Naive thymus-derived CD4-positive, alpha-beta T cell (primary cell): Measurements from ENCODE around the gene CCDC102A. TPM values are rescaled to one million over a fixed set of nuclear protein-coding genes. Genes with fewer than 3 reads are reported as not detected.
"Not testable (repeated sequence)": the region's sequence is repeated elsewhere in the genome, so short reads cannot be mapped to it uniquely, and the experiment has no call there.

Experiments
- ATAC-seq: fragments of 150-1000 bp; cut with Tn5 transposase; 2 replicates; pipeline ENCODE4 v1.10.0; 2021; ENCODE audit warnings: mild to moderate bottlenecking, moderate library complexity
- CTCF ChIA-PET: fragments of 350-600 bp; sonication (Branson Sonifier 250); formaldehyde crosslinking; loops from one replicate; lab custom pipeline; 2021; ENCODE audit warnings: antibody characterized with exemption; lab: Charles Lee
- POLR2A ChIA-PET: fragments of 350-600 bp; sonication (Branson Sonifier 250); formaldehyde crosslinking; loops from one replicate; lab custom pipeline; 2021; ENCODE audit warnings: antibody characterized with exemption, inconsistent platforms; lab: Charles Lee
- DNase-seq, 9 donors: peaks; one replicate each; pipeline versions ENCODE4 v3.0.0 to v3.0.0-alpha.2; 2020 to 2022; ENCODE audit warnings: mixed read lengths in 1 of 9
- H3K27ac ChIP-seq: one replicate; pipeline ENCODE4 v1.7.0; 2013; ENCODE audit warnings: mild to moderate bottlenecking, low read depth, low read length, moderate library complexity
- H3K27me3 ChIP-seq, 2 donors: one replicate each; pipeline ENCODE4 v1.7.0; 2013; ENCODE audit warnings: low read length in 2 of 2, mild to moderate bottlenecking in 2 of 2, moderate library complexity in 2 of 2; ENCODE audit not compliant: control insufficient read depth in 2 of 2, insufficient read depth in 2 of 2
- H3K36me3 ChIP-seq, 3 experiments: 1 replicate in 2 of 3; 2 replicates in 1 of 3; pipeline ENCODE4 v1.7.0; 2013; ENCODE audit warnings: low read length in 3 of 3, mild to moderate bottlenecking in 3 of 3, moderate library complexity in 1 of 3; ENCODE audit not compliant: insufficient read depth in 3 of 3, control insufficient read depth in 2 of 3
- H3K4me1 ChIP-seq, 2 donors: one replicate each; pipeline ENCODE4 v1.7.0; 2013; ENCODE audit warnings: low read length in 2 of 2, mild to moderate bottlenecking in 2 of 2, moderate library complexity in 1 of 2; ENCODE audit not compliant: control insufficient read depth in 2 of 2, insufficient read depth in 2 of 2
- H3K4me3 ChIP-seq: 2 replicates; pipeline ENCODE4 v1.7.0; 2013; ENCODE audit warnings: mild to moderate bottlenecking, low read length
- H3K9me3 ChIP-seq, 3 experiments: 1 replicate in 2 of 3; 2 replicates in 1 of 3; pipeline ENCODE4 v1.7.0; 2013; ENCODE audit warnings: low read length in 3 of 3; ENCODE audit not compliant: control insufficient read depth in 2 of 3
- H3K27ac Mint-ChIP-seq, 9 donors: one replicate each; pipeline ENCODE4 v1.8.0; 2020 to 2022; ENCODE audit warnings: mixed read lengths in 9 of 9, mild to moderate bottlenecking in 8 of 9, moderate library complexity in 5 of 9, inconsistent platforms in 2 of 9
- H3K27me3 Mint-ChIP-seq, 5 donors: one replicate each; pipeline ENCODE4 v1.8.0; 2021 to 2022; ENCODE audit warnings: mixed read lengths in 5 of 5, mild to moderate bottlenecking in 1 of 5
- H3K36me3 Mint-ChIP-seq, 5 donors: one replicate each; pipeline ENCODE4 v1.8.0; 2020 to 2022; ENCODE audit warnings: mixed read lengths in 5 of 5, mild to moderate bottlenecking in 3 of 5, inconsistent platforms in 1 of 5
- H3K4me1 Mint-ChIP-seq, 7 donors: one replicate each; pipeline ENCODE4 v1.8.0; 2020 to 2022; ENCODE audit warnings: mixed read lengths in 7 of 7, mild to moderate bottlenecking in 3 of 7, inconsistent platforms in 1 of 7
- H3K4me3 Mint-ChIP-seq, 10 donors: one replicate each; pipeline ENCODE4 v1.8.0; 2020 to 2022; ENCODE audit warnings: mild to moderate bottlenecking in 10 of 10, mixed read lengths in 10 of 10, moderate library complexity in 6 of 10, inconsistent platforms in 2 of 10
- H3K9me3 Mint-ChIP-seq, 11 donors: one replicate each; pipeline ENCODE4 v1.8.0; 2020 to 2022; ENCODE audit warnings: mixed read lengths in 11 of 11, mild to moderate bottlenecking in 4 of 11, inconsistent platforms in 1 of 11, moderate library complexity in 1 of 11
- intact Hi-C, 2 donors: fragments of 100-400 bp; cut with micrococcal nuclease; formaldehyde crosslinking; loops; one replicate each; pipeline ENCODE4 v1.15.1; 2023
- polyA plus RNA-seq, 2 donors: library from polyadenylated mRNA; unstranded; fragments of 300-500 nt; fragmentation: Illumina TruSeq; gene quantifications; one replicate each; pipeline ENCODE4 v1.2.3, GENCODE V29; 2021
- total RNA-seq, 6 experiments: library from RNA in 5 of 6; stranded (reverse) in 5 of 6; gene quantifications; 1 replicate in 5 of 6; 2 replicates in 1 of 6; pipeline ENCODE4 v1.2.3 and lab custom pipeline; 2021 to 2026

CCDC102A gene
- total and polyA plus RNA-seq, 7 experiments from 2014 or later, result 3.0 to 12.7 (median 7.1) TPM

DNA sequence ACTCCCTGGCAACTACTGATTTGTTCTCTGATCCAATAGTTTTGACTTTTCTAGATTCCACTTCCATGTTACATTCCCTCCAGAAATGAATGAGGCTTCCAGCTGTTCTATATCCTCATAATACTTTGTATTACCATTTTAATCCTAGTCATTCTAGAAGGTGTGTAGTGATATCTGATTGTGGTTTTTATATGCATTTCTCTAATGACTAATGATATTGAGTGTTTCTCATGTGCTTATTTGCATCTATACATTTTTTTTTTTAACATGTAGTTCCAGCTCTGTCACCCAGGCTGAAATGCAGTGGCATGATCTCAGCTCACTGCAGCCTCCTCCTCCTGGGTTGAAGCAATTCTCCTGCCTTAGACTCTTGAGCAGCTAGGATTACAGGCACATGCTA, 13.4 kb upstream of the CCDC102A start:
- CTCF ChIA-PET, result interaction anchor here (0.7 kb wide), 2 partner anchors 51 to 642 kb away, joined by 3 read pairs; no protein-coding TSS in a partner anchor
- no peak overlapping the region for H3K27ac ChIP-seq

GRCh38 chr16:57548408-57548807, 12.0 kb upstream of the CCDC102A start:
- no peaks in the 10 kb centered on the region for H3K27me3 ChIP-seq
- no peak for ATAC-seq
- no peak overlapping the region for H3K4me3 ChIP-seq
- peak overlapping the region in 1 of 9 donors; percentile 15 for H3K27ac Mint-ChIP-seq
- no peaks in the 10 kb centered on the region for H3K9me3 Mint-ChIP-seq
- intact Hi-C loops, result no loop called here
- H3K9me3 ChIP-seq, result no peaks in the 10 kb centered on the region
- CTCF ChIA-PET, result interaction anchor here (1.1 kb wide), 1 partner anchor 27 kb away, joined by 5 read pairs; no protein-coding TSS in a partner anchor
- H3K36me3 ChIP-seq, result no peaks in the 10 kb centered on the region
- no peak overlapping the region for H3K27ac ChIP-seq
- H3K27me3 Mint-ChIP-seq, result no peaks in the 10 kb centered on the region
- peaks cover 26 to 66% (median 39%) of the 10 kb centered on the region in 7 donors for H3K4me1 Mint-ChIP-seq
- H3K36me3 Mint-ChIP-seq, result peaks cover 0 to 20% (median 0%) of the 10 kb centered on the region in 5 donors
- POLR2A ChIA-PET, result no interaction called here
- DNase-seq, result no peak
- peak overlapping the region in 1 of 10 donors; percentile 62 for H3K4me3 Mint-ChIP-seq
- H3K4me1 ChIP-seq, result peaks cover 6 to 24% of the 10 kb centered on the region in 2 donors

More for the DNA sequence above, 13.4 kb upstream of the CCDC102A start:
- Histone ChIP-seq H3K4me3 (no peak overlapping the region), H3K27me3 (no peaks in the 10 kb centered on the region), H3K36me3 (no peaks in the 10 kb centered on the region), H3K9me3 (no peaks in the 10 kb centered on the region), H3K4me1 (peaks cover 2 to 18% of the 10 kb centered on the region in 2 donors)
- POLR2A ChIA-PET, result no interaction called here
- Mint-ChIP-seq H3K4me1 (peaks cover 12 to 52% (median 31%) of the 10 kb centered on the region in 7 donors), H3K36me3 (peaks cover 0 to 22% (median 0%) of the 10 kb centered on the region in 5 donors), H3K27ac (peak overlapping the region in 2 of 9 donors; percentile 43 to 81), H3K4me3 (peak overlapping the region in 4 of 10 donors; percentile 23 to 73 (median 53)), H3K27me3 (no peaks in the 10 kb centered on the region), H3K9me3 (no peaks in the 10 kb centered on the region)
- ATAC-seq (no peak), DNase-seq (no peak)
- intact Hi-C loops, result no loop called here

- H3K27ac ChIP-seq, ATAC-seq, H3K4me3 Mint-ChIP-seq, intact Hi-C loops, H3K9me3 ChIP-seq, H3K27me3 ChIP-seq, H3K27ac Mint-ChIP-seq, H3K36me3 ChIP-seq, DNase-seq, H3K27me3 Mint-ChIP-seq, H3K4me3 ChIP-seq, H3K9me3 Mint-ChIP-seq, CTCF ChIA-PET: not testable (repeated sequence)
- H3K36me3 Mint-ChIP-seq, result peaks cover 0 to 18% (median 0%) of the 10 kb centered on the region in 5 donors
- peaks cover 31 to 69% (median 43%) of the 10 kb centered on the region in 7 donors for H3K4me1 Mint-ChIP-seq
- H3K4me1 ChIP-seq, result peaks cover 6 to 28% of the 10 kb centered on the region in 2 donors
- POLR2A ChIA-PET, result interaction anchor here (0.6 to 2.3 kb wide), 2 partner anchors 11 to 110 kb away, joined by 3 to 7 read pairs; partner anchors contain the start of gene CCDC102A
These were observed 11.2 kb upstream of the CCDC102A start for GRCh38 chr16:57547524-57547923.

GRCh38 chr16:57544124-57544653, 7.8 kb upstream of the CCDC102A start:
- Mint-ChIP-seq H3K27ac (peak overlapping the region in 6 of 9 donors; percentile 16 to 62 (median 47)), H3K27me3 (peaks cover 0 to 3% (median 0%) of the 10 kb centered on the region in 5 donors), H3K36me3 (no peaks in the 10 kb centered on the region), H3K4me1 (peaks cover 31 to 55% (median 46%) of the 10 kb centered on the region in 7 donors), H3K4me3 (peak overlapping the region in 9 of 10 donors; percentile 48 to 86 (median 64)), H3K9me3 (no peaks in the 10 kb centered on the region)
- Histone ChIP-seq H3K4me1 (peaks cover 22 to 26% of the 10 kb centered on the region in 2 donors), H3K36me3 (no peaks in the 10 kb centered on the region), H3K27ac (no peak overlapping the region), H3K4me3 (no peak overlapping the region), H3K27me3 (no peaks in the 10 kb centered on the region), H3K9me3 (no peaks in the 10 kb centered on the region)
- POLR2A ChIA-PET, result interaction anchor here (1.1 kb wide), 1 partner anchor 13 kb away, joined by 3 read pairs; no protein-coding TSS in a partner anchor
- peak in 1 of 9 donors; percentile 46 for DNase-seq
- CTCF ChIA-PET, result no interaction called here
- ATAC-seq, result peak; percentile 86
- intact Hi-C loops, result no loop called here

DNA sequence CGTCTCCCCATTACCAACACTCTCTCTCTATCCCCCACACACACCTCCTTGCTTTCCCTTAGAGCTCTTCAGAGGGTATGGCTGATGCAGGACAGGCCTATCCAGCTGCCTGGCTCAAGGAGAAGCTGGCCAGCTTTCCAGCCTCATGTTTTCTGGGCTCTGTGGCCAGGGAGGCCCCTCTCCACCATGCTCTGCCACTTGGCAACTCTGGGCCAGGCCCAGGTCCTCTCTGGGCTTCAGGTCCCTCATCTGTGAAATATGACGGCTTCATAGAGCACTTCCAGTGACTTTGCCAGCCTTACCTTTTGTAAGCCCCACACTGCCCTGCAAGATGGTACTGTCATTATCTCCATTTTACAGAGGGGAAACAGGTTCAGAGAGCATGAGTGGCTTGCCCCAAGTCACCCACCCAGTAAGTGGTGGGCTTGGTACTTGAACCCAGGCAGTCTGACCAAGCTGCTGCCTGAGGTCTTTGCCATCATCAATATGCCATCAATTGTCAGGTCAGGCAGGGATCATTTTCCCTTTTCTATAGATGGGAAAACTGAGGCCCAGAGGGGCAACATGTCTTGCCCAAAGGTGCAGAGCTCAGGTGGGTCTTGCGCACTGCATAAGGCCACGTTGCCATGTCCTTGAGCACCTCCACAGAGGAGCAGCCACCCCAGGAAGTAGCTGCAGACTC, 5.5 kb upstream of the CCDC102A start:
- H3K27me3 ChIP-seq, result no peaks in the 10 kb centered on the region
- intact Hi-C loops, result no loop called here
- Mint-ChIP-seq H3K36me3 (no peaks in the 10 kb centered on the region), H3K27me3 (peaks cover 0 to 3% (median 0%) of the 10 kb centered on the region in 5 donors), H3K9me3 (no peaks in the 10 kb centered on the region), H3K27ac (peak overlapping the region; percentile 27 to 90 (median 76)), H3K4me1 (peaks cover 48 to 67% (median 57%) of the 10 kb centered on the region in 7 donors), H3K4me3 (peak overlapping the region; percentile 62 to 86 (median 80))
- DNase-seq (peak in 1 of 9 donors; percentile 15), ATAC-seq (no peak)
- ChIA-PET POLR2A (interaction anchor here (0.9 to 3.0 kb wide), 7 partner anchors 8 to 95 kb away, joined by 3 to 16 read pairs (median 3); partner anchors contain the start of genes CIAPIN1, COQ9 and POLR2C), CTCF (interaction anchor here (0.6 to 1.3 kb wide), 3 partner anchors 12 to 22 kb away, joined by 3 to 4 read pairs (median 4); no protein-coding TSS in a partner anchor)
- H3K9me3 ChIP-seq, result no peaks in the 10 kb centered on the region
- no peak overlapping the region for H3K27ac ChIP-seq
- peaks cover 29 to 42% of the 10 kb centered on the region in 2 donors for H3K4me1 ChIP-seq
- no peaks in the 10 kb centered on the region for H3K36me3 ChIP-seq
- peak overlapping the region; percentile 42 for H3K4me3 ChIP-seq

- Mint-ChIP-seq H3K4me3 (peak overlapping the region in 2 of 10 donors; percentile 38 to 62), H3K9me3 (no peaks in the 10 kb centered on the region), H3K27ac (peak overlapping the region in 3 of 9 donors; percentile 38 to 67 (median 65)), H3K4me1 (peaks cover 48 to 69% (median 56%) of the 10 kb centered on the region in 7 donors), H3K27me3 (peaks cover 0 to 3% (median 0%) of the 10 kb centered on the region in 5 donors), H3K36me3 (no peaks in the 10 kb centered on the region)
- H3K4me1 ChIP-seq, result peaks cover 29 to 44% of the 10 kb centered on the region in 2 donors
- H3K9me3 ChIP-seq, result no peaks in the 10 kb centered on the region
- H3K27ac ChIP-seq, result no peak overlapping the region
- ChIA-PET CTCF (interaction anchor here (0.6 kb wide), 2 partner anchors 18 to 20 kb away, joined by 3 to 4 read pairs; no protein-coding TSS in a partner anchor), POLR2A (interaction anchor here (1.0 to 3.0 kb wide), 3 partner anchors 10 to 75 kb away, joined by 3 to 16 read pairs (median 6); no protein-coding TSS in a partner anchor)
- DNase-seq, result peak in 1 of 9 donors; percentile 20
- H3K27me3 ChIP-seq, result no peaks in the 10 kb centered on the region
- no peak for ATAC-seq
- intact Hi-C loops, result no loop called here
- no peaks in the 10 kb centered on the region for H3K36me3 ChIP-seq
- H3K4me3 ChIP-seq, result no peak overlapping the region
These were observed 4.8 kb upstream of the CCDC102A start for GRCh38 chr16:57540906-57541753.
